GM12878 (cell line): Measurements from ENCODE around the gene XCR1. TPM values are rescaled to one million over a fixed set of nuclear protein-coding genes. Genes with fewer than 3 reads are reported as not detected.

Source experiments
- ATAC-seq: fragments of 200-7000 bp; cut with Tn5 transposase; 3 replicates; pipeline ENCODE4 v1.9.1; 2020; ENCODE audit warnings: mild to moderate bottlenecking, moderate library complexity
- Bru-seq: library from RNA; stranded (reverse); fragments of 400-500 nt; gene quantifications from one replicate; lab custom pipeline; 2021; lab: Mats Ljungman, UMichigan
- BruChase-seq, 2 experiments: library from RNA; stranded (reverse); fragments of 400-500 nt; gene quantifications; one replicate each; lab custom pipeline; 2021; lab: Mats Ljungman, UMichigan
- BruUV-seq: library from RNA; stranded (reverse); fragments of 400-500 nt; replicated peaks from 2 replicates; lab custom pipeline; 2021; lab: Mats Ljungman, UMichigan
- CTCF ChIA-PET: fragments of 300-600 bp; sonication (Branson Sonifier 250); formaldehyde crosslinking; extraction: SDS; loops from one replicate; lab custom pipeline; 2021; ENCODE audit warnings: inconsistent platforms; lab: Yijun Ruan, JAX
- POLR2A ChIA-PET: fragments of 350-600 bp; formaldehyde crosslinking; extraction: SDS; loops from one replicate; lab custom pipeline; 2021; ENCODE audit warnings: inconsistent platforms; lab: Charles Lee
- RAD21 ChIA-PET: fragments of 300-600 bp; sonication (Branson Sonifier 250); formaldehyde crosslinking; loops from one replicate; lab custom pipeline; 2023; ENCODE audit warnings: antibody characterized with exemption; ENCODE audit not compliant: unreplicated experiment; lab: Charles Lee
- SMC1A ChIA-PET: fragments of 300-600 bp; sonication (Branson Sonifier 250); formaldehyde crosslinking; loops from one replicate; lab custom pipeline; 2023; ENCODE audit not compliant: unreplicated experiment, uncharacterized antibody; lab: Charles Lee
- DNase-seq: peaks from one replicate; pipeline ENCODE4 v3.0.0-alpha.2; 2011; ENCODE audit warnings: low read depth, low spot score
- FAIRE-seq: peaks from 3 replicates; lab custom pipeline; 2011; peaks lifted over from hg19 to GRCh38; lab: Jason Lieb, UNC
- H2AFZ ChIP-seq: 2 replicates; pipeline ENCODE4 v1.6.0; 2011; ENCODE audit warnings: low read depth, low read length, control low read depth; ENCODE audit not compliant: control insufficient read depth
- H3K27ac ChIP-seq: 2 replicates; pipeline ENCODE4 v1.5.1; 2011; ENCODE audit warnings: control low read depth; ENCODE audit not compliant: control insufficient read depth, insufficient read depth
- H3K27me3 ChIP-seq, 2 experiments: replicated peaks in 1 of 2; 2 replicates each; pipeline versions ENCODE4 v1.6.0 to v1.6.1; 2011; ENCODE audit warnings: low read length in 1 of 2; ENCODE audit not compliant: control insufficient read depth in 2 of 2, insufficient read depth in 2 of 2
- H3K36me3 ChIP-seq, 2 experiments: 2 replicates each; pipeline ENCODE4 v1.5.1; 2011; ENCODE audit warnings: low read length in 1 of 2; ENCODE audit not compliant: control insufficient read depth in 2 of 2, insufficient read depth in 2 of 2
- H3K4me1 ChIP-seq: 2 replicates; pipeline ENCODE4 v1.6.1; 2011; ENCODE audit warnings: mild to moderate bottlenecking, low read length, moderate library complexity, mixed read lengths; ENCODE audit not compliant: control insufficient read depth, insufficient read depth
- H3K4me2 ChIP-seq: 2 replicates; pipeline ENCODE4 v1.6.0; 2011; ENCODE audit warnings: control low read depth; ENCODE audit not compliant: control insufficient read depth, insufficient read depth
- H3K4me3 ChIP-seq: fragments of 200-600 bp; sonication (generic); 2 replicates; pipeline ENCODE4 v1.5.1; 2016
- H3K79me2 ChIP-seq: 2 replicates; pipeline ENCODE4 v1.6.0; 2011; ENCODE audit warnings: low read length; ENCODE audit not compliant: control insufficient read depth, insufficient read depth
- H3K9ac ChIP-seq: 2 replicates; pipeline ENCODE4 v1.8.0; 2011; ENCODE audit warnings: low read length, control low read depth, mixed read lengths; ENCODE audit not compliant: control insufficient read depth, insufficient read depth
- H3K9me3 ChIP-seq: replicated peaks from 3 replicates; pipeline ENCODE4 v1.5.1; 2011; ENCODE audit warnings: mild to moderate bottlenecking, low read length; ENCODE audit not compliant: control insufficient read depth, insufficient read depth
- H4K20me1 ChIP-seq: 2 replicates; pipeline ENCODE4 v1.6.0; 2011; ENCODE audit not compliant: control insufficient read depth, insufficient read depth
- MXI1 ChIP-seq: fragments of 150-350 bp; IDR thresholded peaks from 2 replicates; pipeline ENCODE4 v1.6.1; 2011; ENCODE audit warnings: low read depth, mild to moderate bottlenecking, inconsistent platforms, low read length, improper control_type of control experiment
- WGBS: methylation state at CpG from one replicate; pipeline ENCODE4 v1.1.6; 2016; ENCODE audit warnings: low lambda C conversion rate; ENCODE audit not compliant: insufficient replicate concordance, insufficient coverage; ENCODE audit errors: missing lambda C conversion rate; 5-methylcytosine and 5-hydroxymethylcytosine counted together
- in situ Hi-C: fragments of 300-500 bp; cut with MboI; formaldehyde crosslinking; loops from 9 replicates; pipeline ENCODE4 v1.14.3; 2018; ENCODE audit warnings: mixed read lengths
- intact Hi-C: fragments of 100-400 bp; cut with micrococcal nuclease; formaldehyde crosslinking; loops from one replicate; pipeline ENCODE4 v1.14.2; 2022; ENCODE audit not compliant: unreplicated experiment
- long read RNA-seq, 2 experiments: library from polyadenylated mRNA; unstranded; transcript quantifications; one replicate each; pipeline ENCODE4 v2.0.0, GENCODE V29; 2019 to 2020
- polyA minus RNA-seq, 3 experiments: library from RNA; depleted of rRNA, polyadenylated mRNA; stranded (reverse); fragments of >200 nt; gene quantifications; 2 replicates each; pipeline ENCODE4 v1.2.3, GENCODE V29; 2011
- polyA plus RNA-seq, 11 experiments: library from polyadenylated mRNA; depleted of rRNA in 4 of 11; unstranded in 6 of 11; stranded (reverse) in 5 of 11; fragments of >200 nt; fragmentation: Nextera tagmentation in 4 of 11; fragmentation: Illumina TruSeq in 1 of 11; extraction: Ambion mirVana in 4 of 11; extraction: Trizol in 1 of 11; gene quantifications; 1 replicate in 1 of 11; 2 replicates in 10 of 11; pipeline versions ENCODE4 v1.2.1 to v1.2.3, GENCODE V29; 2011 to 2016; ENCODE audit warnings: inconsistent platforms in 2 of 11, missing spikeins in 2 of 11, low read depth in 1 of 11
- total RNA-seq, 4 experiments: library from RNA; depleted of rRNA in 3 of 4; stranded (reverse); fragments of >200 nt in 3 of 4; fragmentation: Illumina TruSeq in 1 of 4; extraction: Trizol in 1 of 4; gene quantifications; 2 replicates each; pipeline versions ENCODE4 v1.2.1 to v1.2.3, GENCODE V29; 2013 to 2021

The XCR1 gene, protein sequence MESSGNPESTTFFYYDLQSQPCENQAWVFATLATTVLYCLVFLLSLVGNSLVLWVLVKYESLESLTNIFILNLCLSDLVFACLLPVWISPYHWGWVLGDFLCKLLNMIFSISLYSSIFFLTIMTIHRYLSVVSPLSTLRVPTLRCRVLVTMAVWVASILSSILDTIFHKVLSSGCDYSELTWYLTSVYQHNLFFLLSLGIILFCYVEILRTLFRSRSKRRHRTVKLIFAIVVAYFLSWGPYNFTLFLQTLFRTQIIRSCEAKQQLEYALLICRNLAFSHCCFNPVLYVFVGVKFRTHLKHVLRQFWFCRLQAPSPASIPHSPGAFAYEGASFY
- total RNA-seq (2013; cell fraction: nucleolus; rRNA removed) = not detected in 2 replicates
- 0.05 and 0.17 TPM in 2 replicates for total RNA-seq (2014; rRNA removed)
- 0.09 TPM in 2 replicates for total RNA-seq (2014; rRNA removed; fragmentation: Illumina TruSeq; extraction: Trizol)
- 0.13 and 0.26 TPM in 2 replicates for total RNA-seq (2021)
- 0.25 TPM for polyA plus RNA-seq (2011; ENCODE audit: low read depth)
- 0.03 TPM in 2 replicates for polyA plus RNA-seq (2011; rRNA removed)
- 0.03 and 0.05 TPM in 2 replicates for polyA plus RNA-seq (2011; cell fraction: cytosol; rRNA removed)
- polyA plus RNA-seq (2011; cell fraction: nucleus; rRNA removed) = 0.03 TPM in 2 replicates
- polyA plus RNA-seq (2012) = 0.10 and 0.27 TPM in 2 replicates
- polyA plus RNA-seq (2014; fragmentation: Illumina TruSeq; extraction: Trizol) = 0.24 and 0.38 TPM in 2 replicates
- under 1 TPM; 0.02 to 0.05 TPM for polyA plus RNA-seq (2014; fragmentation: Nextera tagmentation; extraction: Ambion mirVana)
- 0.16 and 0.29 TPM in 2 replicates for polyA plus RNA-seq (2014; rRNA removed)
- polyA plus RNA-seq (2016; fragmentation: Nextera tagmentation; extraction: Ambion mirVana) = not detected
- polyA minus RNA-seq (2011; rRNA and poly(A)+ RNA removed) = not detected in 2 replicates
- not detected in 2 replicates for polyA minus RNA-seq (2011; cell fraction: cytosol; rRNA and poly(A)+ RNA removed)
- not detected in 2 replicates for polyA minus RNA-seq (2011; cell fraction: nucleus; rRNA and poly(A)+ RNA removed)
- Bru-seq, nascent RNA = percentile 24 among the genes with signal in this experiment
- percentile 8 among the genes with signal in this experiment for BruChase-seq, experiment 1, labeled RNA remaining after a 6-hour chase
- not detected for BruChase-seq, experiment 2, labeled RNA remaining after a 2-hour chase
- long read RNA-seq, experiment 1 = 0 reads
- long read RNA-seq, experiment 2 = 0 reads

DNA sequence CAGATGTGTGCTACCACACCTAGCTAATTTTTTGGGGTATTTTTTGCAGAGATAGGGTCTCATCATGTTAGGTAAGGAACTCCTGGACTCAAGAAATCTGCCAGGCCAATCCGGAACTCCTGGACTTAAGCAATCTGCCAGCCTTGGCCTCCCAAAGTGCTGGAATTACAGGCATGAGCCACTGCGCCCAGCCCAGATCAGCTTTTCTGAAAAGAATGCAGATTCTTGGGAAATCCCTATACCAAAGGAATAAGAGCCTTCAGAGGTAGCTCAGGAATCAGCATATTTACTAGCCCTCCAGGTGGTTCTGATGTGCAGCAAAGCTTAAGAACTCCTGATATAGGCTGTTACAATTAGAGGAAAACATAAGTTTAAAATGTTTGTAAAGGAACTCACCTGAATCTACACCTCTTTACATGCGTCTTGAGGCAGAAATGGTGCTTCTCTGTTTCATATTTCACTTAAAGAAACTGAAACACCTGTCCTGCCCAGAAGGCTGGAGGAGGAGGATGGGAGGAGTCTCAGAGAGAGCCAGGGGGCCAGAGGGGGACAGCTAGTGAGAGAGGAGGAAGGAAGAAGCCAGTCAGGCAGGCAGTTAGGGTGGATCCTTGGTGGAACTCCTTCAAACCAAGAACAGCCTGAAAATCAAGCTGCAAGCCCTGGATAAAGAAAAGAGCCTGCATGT, at the start of gene XCR1:
TSS of gene XCR1 (minus strand) at position 463 of the 685 bp plus-strand sequence. CDS start 5,536 bp downstream, outside the sequence.
- Histone ChIP-seq H3K4me3 (no peak within 1 kb of the TSS), H3K4me1 (peaks cover 19% of the 10 kb centered on the region), H3K27ac (no peak within 1 kb of the TSS), H2AFZ (no peak within 1 kb of the TSS), H3K27me3 (no peaks in the 10 kb centered on the region), H3K36me3 (no peaks in the 10 kb centered on the region), H3K79me2 (no peaks in the 10 kb centered on the region), H3K9ac (no peak within 1 kb of the TSS), H3K4me2 (no peak within 1 kb of the TSS; the same call in 1 of the 2 replicates), H3K9me3 (peaks cover 12% of the 10 kb centered on the region), H4K20me1 (no peaks in the 10 kb centered on the region)
- ChIA-PET POLR2A (interaction anchor here (0.7 kb wide), 1 partner anchor 10 kb away, joined by 3 read pairs; no protein-coding TSS in a partner anchor), RAD21 (interaction anchor here (2.9 kb wide), 1 partner anchor 50 kb away, joined by 12 read pairs; no protein-coding TSS in a partner anchor), CTCF (interaction anchor here (0.6 to 2.1 kb wide), 4 partner anchors 17 to 341 kb away, joined by 3 to 7 read pairs (median 4); no protein-coding TSS in a partner anchor), SMC1A (interaction anchor here (0.7 to 3.8 kb wide), 5 partner anchors 8 to 51 kb away, joined by 3 to 15 read pairs (median 3); no protein-coding TSS in a partner anchor)
- WGBS = 68% methylated on average over 3 of the region's 3 CpGs
- intact Hi-C loops (no loop called here), in situ Hi-C loops (no loop called here)
- no peak for DNase-seq
- no TSS peak for BruUV-seq
- ATAC-seq = peak; percentile 30; the same call in 1 of the 3 replicates
- FAIRE-seq = no peak
- no peak for TF ChIP-seq MXI1
